GM12865 (cell line): ENCODE data around the gene TPPP.
A peak's percentile ranks its signal among the peaks of the same experiment; 100 is the strongest.

Experiments
- DNase-seq: peaks from one replicate; pipeline ENCODE4 v3.0.0; 2010; ENCODE audit warnings: low read depth
- H3K4me3 ChIP-seq: 2 replicates; pipeline ENCODE4 v1.5.1; 2011; ENCODE audit warnings: mild to moderate bottlenecking, low read depth, low read length, control low read depth
- CTCF ChIP-seq: IDR thresholded peaks from 2 replicates; pipeline ENCODE4 v1.5.1; 2011; ENCODE audit warnings: low read length, control low read depth, low read depth, inconsistent platforms; ENCODE audit not compliant: insufficient read depth; ENCODE audit errors: missing control alignments

TPPP gene

DNA sequence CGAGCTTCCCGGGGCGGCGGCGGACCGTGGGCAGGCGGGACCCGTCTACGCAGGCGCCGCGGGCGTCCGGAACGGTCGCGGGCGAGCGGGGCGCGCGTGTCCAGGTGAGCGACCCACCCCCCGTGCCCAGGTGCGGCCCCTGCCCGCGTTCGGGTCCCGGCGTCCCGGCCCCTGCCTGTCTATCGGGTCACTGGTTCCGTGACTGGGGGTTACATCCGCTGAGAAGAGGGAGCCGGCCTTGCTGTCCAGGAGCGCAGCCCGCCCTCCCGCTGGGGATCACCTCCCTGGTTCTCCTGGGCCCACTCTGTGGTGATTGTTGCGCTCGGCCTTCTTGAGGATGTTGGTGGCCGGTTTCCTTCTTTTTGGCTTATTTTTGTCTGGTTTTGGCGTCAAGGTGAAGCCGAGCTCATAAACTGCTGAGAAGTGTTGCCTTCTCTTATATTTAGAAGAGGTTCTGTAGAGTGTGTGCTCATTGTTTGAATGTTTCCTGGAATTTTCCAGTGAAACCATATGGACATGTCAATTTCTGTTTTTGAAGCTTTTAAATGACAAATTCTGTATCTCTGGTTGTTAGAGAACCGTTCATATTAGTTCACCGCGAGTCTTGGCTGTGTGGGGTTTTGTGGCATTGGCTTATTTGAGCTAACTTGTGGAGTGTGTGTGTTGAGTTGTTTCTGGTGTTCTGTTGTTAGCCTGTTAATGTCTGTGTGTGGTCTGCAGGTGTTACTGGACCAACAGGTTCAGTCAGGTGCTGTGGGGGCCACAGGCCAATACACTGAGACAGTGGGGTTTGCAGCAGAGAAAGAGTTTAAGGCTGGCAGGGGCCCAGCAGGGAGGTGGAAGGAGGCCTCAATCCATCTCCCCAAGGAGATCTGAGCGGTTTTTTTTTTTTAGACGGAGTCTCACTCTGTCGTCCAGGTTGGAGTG is 80.4 kb downstream of the TPPP start:
- DNase-seq, result no peak
- H3K4me3 ChIP-seq, result peak overlapping the region; percentile 96
- TF ChIP-seq CTCF, result no peak

GRCh38 chr5:611731-612486 is 81.2 kb downstream of the TPPP start, which contains the start of gene CEP72:
Gene CEP72, plus strand, starts transcription at chr5:612340. Its CDS starts 22 bp downstream, at chr5:612362.
- no peak for TF ChIP-seq CTCF
- peak within 1 kb of the TSS; percentile 96 for H3K4me3 ChIP-seq
- peak; percentile 94 for DNase-seq

DNA sequence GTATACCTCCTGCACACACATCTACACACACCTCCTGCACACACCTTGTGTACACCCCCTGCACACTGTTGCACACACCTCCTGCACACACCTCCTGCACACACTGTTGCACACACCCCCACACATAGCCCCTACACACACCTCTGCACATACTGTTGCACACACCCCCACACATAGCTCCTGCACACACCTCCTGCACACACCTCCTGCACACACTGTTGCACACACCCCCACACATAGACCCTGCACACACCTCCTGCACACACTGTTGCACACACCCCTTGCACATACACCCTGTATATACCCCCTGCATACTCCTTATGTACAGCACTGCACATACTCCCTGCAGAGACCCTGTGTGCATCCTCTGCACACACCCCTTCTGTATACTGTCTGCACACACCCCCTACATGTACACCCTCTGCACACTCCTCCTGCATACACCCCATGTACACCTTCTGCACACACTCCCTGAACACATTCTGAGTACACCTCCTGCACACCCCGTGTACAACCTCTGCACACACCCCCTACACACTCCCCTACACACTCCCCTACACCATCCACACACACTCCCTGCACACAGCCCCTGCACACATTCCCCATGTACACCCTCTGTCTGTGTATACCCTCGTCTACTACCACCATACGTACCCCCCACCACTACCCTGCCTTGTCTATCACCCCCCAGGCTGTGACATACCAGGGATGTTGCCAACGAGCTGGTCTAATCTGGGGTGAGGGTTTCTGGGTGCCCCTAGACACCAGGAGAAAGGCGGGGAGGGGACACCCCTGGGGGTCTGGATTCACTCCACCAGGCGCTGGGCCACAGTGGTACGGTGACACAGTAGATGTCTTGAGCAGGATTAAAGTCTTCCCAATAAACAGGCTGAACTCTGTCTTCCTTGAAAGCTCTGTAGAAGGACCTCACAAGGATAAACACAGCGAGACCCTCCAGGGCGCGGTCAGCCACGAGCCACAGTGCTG is 82.1 kb downstream of the TPPP start:
- TF ChIP-seq CTCF, result no peak
- H3K4me3 ChIP-seq, result peak overlapping the region; percentile 96
- DNase-seq, result no peak

GRCh38 chr5:610011-610743 is 83.0 kb downstream of the TPPP start:
- DNase-seq, result no peak
- no peak overlapping the region for H3K4me3 ChIP-seq
- no peak for TF ChIP-seq CTCF
